Lower leg skin (tissue), 3 donors: ENCODE results near the gene BANP.

Experiments
- POLR2A ChIP-seq, 2 donors: fragments of 450-650 bp; IDR thresholded peaks; one replicate each; pipeline ENCODE4 v1.6.1; 2016 to 2017; ENCODE audit warnings: antibody characterized with exemption in 2 of 2, mild to moderate bottlenecking in 1 of 2, moderate library complexity in 1 of 2
- TF ChIP-seq, protein P1 (sequence below), 3 donors: fragments of 450-650 bp; IDR thresholded peaks; one replicate each; pipeline ENCODE4 v1.5.1; 2016; ENCODE audit warnings: antibody characterized with exemption in 3 of 3, mild to moderate bottlenecking in 3 of 3, moderate library complexity in 2 of 3

DNA sequence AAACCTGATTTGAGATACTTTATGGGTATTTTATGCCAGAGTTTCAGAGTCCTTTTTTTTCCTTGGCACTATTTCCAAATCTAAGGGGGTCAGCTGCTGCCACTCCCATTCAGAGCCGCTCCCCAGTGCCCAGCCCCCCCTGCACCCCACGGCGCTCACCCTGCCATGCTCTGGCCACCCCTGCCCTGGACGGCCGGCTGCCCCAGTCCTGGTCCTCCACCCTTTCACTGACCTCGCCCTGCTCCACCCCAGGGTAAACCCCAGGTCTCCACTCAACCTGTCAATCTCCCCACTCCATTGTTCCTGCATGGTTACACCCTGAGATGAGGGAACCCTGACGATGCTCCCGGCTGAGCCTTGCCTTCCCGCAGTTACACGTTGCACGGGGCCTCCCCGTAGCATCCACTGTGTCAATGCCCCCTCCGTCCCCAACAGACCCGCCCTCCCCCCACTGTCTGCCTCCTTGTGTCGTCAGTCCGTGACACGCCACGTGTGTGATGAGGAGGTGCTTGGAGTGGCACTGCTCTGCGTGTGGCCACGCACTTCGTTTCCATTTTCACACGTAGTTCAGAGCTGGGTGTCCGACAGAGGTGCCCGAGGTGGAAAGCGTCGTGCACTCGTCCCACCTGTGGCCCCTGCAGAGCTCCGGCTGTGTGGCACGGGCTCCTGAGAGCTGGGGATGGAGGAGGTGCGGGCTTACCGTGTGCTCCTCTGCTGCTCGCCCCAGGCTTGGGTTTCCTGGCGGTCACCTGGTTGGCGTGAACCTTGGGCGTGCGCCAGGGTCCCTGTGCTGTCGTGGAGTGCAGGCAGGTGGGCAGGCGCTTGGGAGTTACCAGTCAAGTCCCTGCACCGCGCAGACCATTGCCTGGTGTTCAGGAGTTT lies 116.5 kb downstream of the BANP start:
- TF ChIP-seq, protein P1, sequence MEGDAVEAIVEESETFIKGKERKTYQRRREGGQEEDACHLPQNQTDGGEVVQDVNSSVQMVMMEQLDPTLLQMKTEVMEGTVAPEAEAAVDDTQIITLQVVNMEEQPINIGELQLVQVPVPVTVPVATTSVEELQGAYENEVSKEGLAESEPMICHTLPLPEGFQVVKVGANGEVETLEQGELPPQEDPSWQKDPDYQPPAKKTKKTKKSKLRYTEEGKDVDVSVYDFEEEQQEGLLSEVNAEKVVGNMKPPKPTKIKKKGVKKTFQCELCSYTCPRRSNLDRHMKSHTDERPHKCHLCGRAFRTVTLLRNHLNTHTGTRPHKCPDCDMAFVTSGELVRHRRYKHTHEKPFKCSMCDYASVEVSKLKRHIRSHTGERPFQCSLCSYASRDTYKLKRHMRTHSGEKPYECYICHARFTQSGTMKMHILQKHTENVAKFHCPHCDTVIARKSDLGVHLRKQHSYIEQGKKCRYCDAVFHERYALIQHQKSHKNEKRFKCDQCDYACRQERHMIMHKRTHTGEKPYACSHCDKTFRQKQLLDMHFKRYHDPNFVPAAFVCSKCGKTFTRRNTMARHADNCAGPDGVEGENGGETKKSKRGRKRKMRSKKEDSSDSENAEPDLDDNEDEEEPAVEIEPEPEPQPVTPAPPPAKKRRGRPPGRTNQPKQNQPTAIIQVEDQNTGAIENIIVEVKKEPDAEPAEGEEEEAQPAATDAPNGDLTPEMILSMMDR (IDR thresholded peaks at IDR 0.05): no peak
- TF ChIP-seq POLR2A (IDR thresholded peaks at IDR 0.05): no peak
